B cell (primary cell): ENCODE data around the gene EDN3. TPM values are rescaled to one million over a fixed set of nuclear protein-coding genes. Genes with fewer than 3 reads are reported as not detected.
"Not testable (repeated sequence)": the region's sequence is repeated elsewhere in the genome, so short reads cannot be mapped to it uniquely, and the experiment has no call there.

Experiments
- ATAC-seq: fragments of 200-7000 bp; cut with Tn5 transposase; one replicate; pipeline ENCODE4 v1.10.0; 2021; ENCODE audit warnings: low read depth, mild to moderate bottlenecking, moderate number of reproducible peaks, moderate library complexity
- CTCF ChIA-PET: fragments of 350-600 bp; sonication (Branson Sonifier 250); formaldehyde crosslinking; loops from one replicate; lab custom pipeline; 2021; ENCODE audit warnings: antibody characterized with exemption, inconsistent platforms; lab: Charles Lee
- POLR2A ChIA-PET: fragments of 350-600 bp; sonication (Branson Sonifier 250); formaldehyde crosslinking; loops from one replicate; lab custom pipeline; 2021; ENCODE audit warnings: antibody characterized with exemption; lab: Charles Lee
- DNase-seq: peaks from one replicate; pipeline ENCODE4 v3.0.0; 2013
- H2AFZ ChIP-seq: 2 replicates; pipeline ENCODE4 v1.6.1; 2012; ENCODE audit warnings: mild to moderate bottlenecking, low read depth, low read length; ENCODE audit not compliant: insufficient read depth, poor library complexity, severe bottlenecking
- H3K27ac ChIP-seq, 2 donors: 1 replicate in 1 of 2; 2 replicates in 1 of 2; pipeline ENCODE4 v1.5.1; 2012 to 2013; ENCODE audit warnings: low read length in 2 of 2, mild to moderate bottlenecking in 2 of 2, moderate library complexity in 1 of 2
- H3K27me3 ChIP-seq, 4 experiments: fragments of 200-600 bp in 1 of 4; sonication (generic) in 1 of 4; replicated peaks in 1 of 4; 1 replicate in 2 of 4; 2 replicates in 2 of 4; pipeline versions ENCODE4 v1.6.1 to v1.7.0; 2013 to 2016; ENCODE audit warnings: low read length in 3 of 4, mild to moderate bottlenecking in 2 of 4, mixed read lengths in 1 of 4, moderate library complexity in 1 of 4; ENCODE audit not compliant: insufficient read depth in 4 of 4, control insufficient read depth in 3 of 4; ENCODE audit errors: control extremely low read depth in 1 of 4
- H3K36me3 ChIP-seq, 2 experiments: replicated peaks in 1 of 2; 1 replicate in 1 of 2; 2 replicates in 1 of 2; pipeline versions ENCODE4 v1.6.1 to v1.7.1; 2013; ENCODE audit warnings: low read length in 1 of 2; ENCODE audit not compliant: insufficient read depth in 2 of 2, control insufficient read depth in 1 of 2; ENCODE audit errors: control extremely low read depth in 1 of 2, extremely low read depth in 1 of 2
- H3K4me1 ChIP-seq, 2 donors: fragments of 200-600 bp in 1 of 2; sonication (generic) in 1 of 2; 1 replicate in 1 of 2; 2 replicates in 1 of 2; pipeline versions ENCODE4 v1.5.1 to v1.6.1; 2013 to 2017; ENCODE audit warnings: low read length in 2 of 2; ENCODE audit not compliant: control insufficient read depth in 2 of 2, insufficient read depth in 2 of 2
- H3K4me2 ChIP-seq: replicated peaks from 2 replicates; pipeline ENCODE3; 2012; ENCODE audit warnings: mild to moderate bottlenecking, low read depth, low read length; ENCODE audit not compliant: poor library complexity, severe bottlenecking
- H3K4me3 ChIP-seq, 5 experiments: fragments of 200-600 bp in 1 of 5; sonication (generic) in 1 of 5; 1 replicate in 3 of 5; 2 replicates in 2 of 5; pipeline versions ENCODE4 v1.5.1 to v1.7.0; 2011 to 2016; ENCODE audit warnings: low read length in 4 of 5, mild to moderate bottlenecking in 4 of 5, low read depth in 2 of 5, control low read depth in 1 of 5, moderate library complexity in 1 of 5; ENCODE audit not compliant: insufficient read depth in 1 of 5; ENCODE audit errors: control extremely low read depth in 1 of 5, extremely low read depth in 1 of 5
- H3K79me2 ChIP-seq: fragments of 200-600 bp; sonication (generic); one replicate; pipeline ENCODE4 v1.6.0; 2016; ENCODE audit warnings: low read length; ENCODE audit not compliant: control insufficient read depth, insufficient read depth
- H3K9ac ChIP-seq: fragments of 200-600 bp; sonication (generic); 2 replicates; pipeline ENCODE4 v1.6.1; 2017; ENCODE audit warnings: mild to moderate bottlenecking, low read length, moderate library complexity
- H3K9me3 ChIP-seq, 3 donors: one replicate each; pipeline versions ENCODE4 v1.6.1 to v1.7.1; 2013; ENCODE audit warnings: low read length in 2 of 3; ENCODE audit not compliant: control insufficient read depth in 2 of 3, insufficient read depth in 1 of 3; ENCODE audit errors: control extremely low read depth in 1 of 3
- H4K20me1 ChIP-seq: 2 replicates; pipeline ENCODE4 v1.6.0; 2012; ENCODE audit warnings: mild to moderate bottlenecking, low read length; ENCODE audit not compliant: insufficient read depth, control insufficient read depth, poor library complexity, severe bottlenecking
- H3K27ac Mint-ChIP-seq: one replicate; pipeline ENCODE4 v1.8.0; 2021; ENCODE audit warnings: mixed read lengths
- H3K27me3 Mint-ChIP-seq: one replicate; pipeline ENCODE4 v1.8.0; 2021; ENCODE audit warnings: mixed read lengths
- H3K4me1 Mint-ChIP-seq: one replicate; pipeline ENCODE4 v1.8.0; 2021; ENCODE audit warnings: mixed read lengths
- H3K4me3 Mint-ChIP-seq: one replicate; pipeline ENCODE4 v1.8.0; 2021; ENCODE audit warnings: mixed read lengths
- H3K9me3 Mint-ChIP-seq: one replicate; pipeline ENCODE4 v1.8.0; 2022; ENCODE audit warnings: mixed read lengths; ENCODE audit not compliant: insufficient read depth
- EZH2 ChIP-seq: IDR thresholded peaks from 2 replicates; pipeline ENCODE4 v1.6.1; 2012; ENCODE audit warnings: borderline replicate concordance, low read depth, mild to moderate bottlenecking, moderate library complexity, low read length; ENCODE audit not compliant: insufficient read depth, poor library complexity, severe bottlenecking
- WGBS: methylation state at CpG from one replicate; pipeline ENCODE4 v1.1.5; 2013; ENCODE audit warnings: missing lambda C conversion rate; ENCODE audit not compliant: insufficient coverage; 5-methylcytosine and 5-hydroxymethylcytosine counted together
- intact Hi-C: fragments of 100-400 bp; cut with micrococcal nuclease; formaldehyde crosslinking; loops from one replicate; pipeline ENCODE4 v1.10.0; 2022
- polyA plus RNA-seq: library from polyadenylated mRNA; depleted of rRNA; stranded (reverse); fragments of >200 nt; gene quantifications from 2 replicates; pipeline ENCODE4 v1.2.3, GENCODE V29; 2012
- total RNA-seq, 2 donors: library from RNA; stranded (reverse); fragments of 120-200 nt in 1 of 2; gene quantifications; 1 replicate in 1 of 2; 2 replicates in 1 of 2; pipeline versions ENCODE4 v1.2.3 to v1.2.4, GENCODE V29; 2013 to 2022
- TF ChIP-seq, protein P1 (sequence below): fragments of 200-600 bp; IDR thresholded peaks from one replicate; pipeline ENCODE4 v1.8.0; 2022; ENCODE audit warnings: antibody characterized with exemption, mild to moderate bottlenecking

EDN3 gene
- total and polyA plus RNA-seq, 2 donors (not counting 1 experiment from before 2014, with no cell fraction given), result 0.04 TPM; not detected in 1

DNA sequence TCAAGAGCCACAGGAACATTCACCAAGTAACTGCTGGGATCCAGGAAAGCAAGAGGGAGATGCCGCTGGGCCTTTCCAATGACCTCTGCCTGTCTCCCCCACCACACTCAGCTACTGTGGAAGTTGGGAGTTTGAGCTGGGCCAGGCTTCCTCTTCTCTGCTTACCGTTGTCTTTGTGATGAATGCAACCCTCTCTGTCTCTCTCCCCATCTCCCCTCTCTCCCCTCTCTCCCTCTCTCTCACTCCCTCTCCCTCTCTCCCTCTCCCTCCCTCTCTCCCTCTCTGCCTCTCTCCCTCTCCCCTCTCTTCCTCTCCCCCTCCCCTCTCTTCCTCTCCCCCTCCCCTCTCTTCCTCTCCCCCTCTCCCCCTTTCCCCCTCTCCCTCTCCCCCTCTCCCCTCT lies 54.8 kb downstream of the EDN3 start:
- intact Hi-C loops, result no loop called here
- WGBS, result 90% methylated on average over 2 of the region's 2 CpGs
- H3K27me3 Mint-ChIP-seq, result peaks cover 8% of the 10 kb centered on the region
- Histone ChIP-seq H3K79me2 (no peaks in the 10 kb centered on the region), H3K9ac (no peak overlapping the region), H3K27me3 (peaks cover 0 to 9% (median 0%) of the 10 kb centered on the region in 4 experiments), H3K4me3 (no peak overlapping the region), H4K20me1 (no peaks in the 10 kb centered on the region), H3K9me3 (no peaks in the 10 kb centered on the region), H3K4me1 (no peaks in the 10 kb centered on the region), H2AFZ (no peak overlapping the region), H3K4me2 (no peak overlapping the region), H3K27ac (no peak overlapping the region), H3K36me3 (no peaks in the 10 kb centered on the region)
- TF ChIP-seq, protein P1, sequence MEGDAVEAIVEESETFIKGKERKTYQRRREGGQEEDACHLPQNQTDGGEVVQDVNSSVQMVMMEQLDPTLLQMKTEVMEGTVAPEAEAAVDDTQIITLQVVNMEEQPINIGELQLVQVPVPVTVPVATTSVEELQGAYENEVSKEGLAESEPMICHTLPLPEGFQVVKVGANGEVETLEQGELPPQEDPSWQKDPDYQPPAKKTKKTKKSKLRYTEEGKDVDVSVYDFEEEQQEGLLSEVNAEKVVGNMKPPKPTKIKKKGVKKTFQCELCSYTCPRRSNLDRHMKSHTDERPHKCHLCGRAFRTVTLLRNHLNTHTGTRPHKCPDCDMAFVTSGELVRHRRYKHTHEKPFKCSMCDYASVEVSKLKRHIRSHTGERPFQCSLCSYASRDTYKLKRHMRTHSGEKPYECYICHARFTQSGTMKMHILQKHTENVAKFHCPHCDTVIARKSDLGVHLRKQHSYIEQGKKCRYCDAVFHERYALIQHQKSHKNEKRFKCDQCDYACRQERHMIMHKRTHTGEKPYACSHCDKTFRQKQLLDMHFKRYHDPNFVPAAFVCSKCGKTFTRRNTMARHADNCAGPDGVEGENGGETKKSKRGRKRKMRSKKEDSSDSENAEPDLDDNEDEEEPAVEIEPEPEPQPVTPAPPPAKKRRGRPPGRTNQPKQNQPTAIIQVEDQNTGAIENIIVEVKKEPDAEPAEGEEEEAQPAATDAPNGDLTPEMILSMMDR, result no peak
- no peak for TF ChIP-seq EZH2
- peaks cover 2% of the 10 kb centered on the region for H3K4me1 Mint-ChIP-seq
- ATAC-seq (no peak), DNase-seq (no peak)
- ChIA-PET POLR2A (no interaction called here), CTCF (no interaction called here)
- no peaks in the 10 kb centered on the region for H3K9me3 Mint-ChIP-seq
- no peak overlapping the region for H3K4me3 Mint-ChIP-seq
- H3K27ac Mint-ChIP-seq, result no peak overlapping the region

DNA sequence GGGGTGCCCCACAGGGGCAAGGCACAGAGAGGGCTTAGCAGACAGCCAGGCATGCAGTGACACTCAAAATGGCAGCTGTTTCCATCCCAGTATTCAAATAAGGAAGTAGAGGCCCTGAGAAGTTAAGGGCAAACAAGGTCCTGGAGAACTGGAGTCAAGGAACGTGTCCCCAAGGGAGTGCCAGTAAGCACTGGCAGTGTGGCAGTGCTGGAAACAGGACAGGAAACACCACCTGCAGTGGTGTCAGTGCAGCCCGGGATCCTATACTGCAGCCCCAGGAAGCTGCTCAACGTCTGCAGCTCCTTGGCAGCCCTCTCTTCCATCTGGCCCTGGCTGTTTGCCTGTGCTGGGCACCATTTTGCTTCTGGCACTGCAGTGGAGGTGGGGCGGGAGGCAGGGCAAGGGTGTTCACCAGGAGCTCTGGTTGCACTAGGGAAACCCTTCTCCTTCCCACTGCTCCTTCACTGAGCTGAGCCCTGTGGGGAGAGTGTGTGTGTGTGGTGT lies 56.3 kb downstream of the EDN3 start:
- H3K79me2 ChIP-seq, result no peaks in the 10 kb centered on the region
- H3K9me3 Mint-ChIP-seq, result no peaks in the 10 kb centered on the region
- no peaks in the 10 kb centered on the region for H3K4me1 ChIP-seq
- intact Hi-C loops, result no loop called here
- POLR2A ChIA-PET, result no interaction called here
- no peaks in the 10 kb centered on the region for H3K9me3 ChIP-seq
- no peaks in the 10 kb centered on the region for H4K20me1 ChIP-seq
- peaks cover 2% of the 10 kb centered on the region for H3K4me1 Mint-ChIP-seq
- WGBS, result 21% methylated on average over 3 of the region's 4 CpGs
- H3K27me3 Mint-ChIP-seq, result peaks cover 9% of the 10 kb centered on the region
- no peak overlapping the region for H3K4me2 ChIP-seq
- H3K27me3 ChIP-seq, result peaks cover 0 to 9% (median 0%) of the 10 kb centered on the region in 4 experiments
- CTCF ChIA-PET, result no interaction called here
- H2AFZ ChIP-seq, result no peak overlapping the region
- H3K36me3 ChIP-seq, result no peaks in the 10 kb centered on the region
- no peak overlapping the region for H3K27ac Mint-ChIP-seq
- H3K4me3 Mint-ChIP-seq, result no peak overlapping the region
- ATAC-seq (no peak), DNase-seq (no peak)
- no peak overlapping the region for H3K9ac ChIP-seq
- no peak for TF ChIP-seq EZH2
- TF ChIP-seq, protein P1, result no peak
- H3K4me3 ChIP-seq, result no peak overlapping the region
- H3K27ac ChIP-seq, result no peak overlapping the region

DNA sequence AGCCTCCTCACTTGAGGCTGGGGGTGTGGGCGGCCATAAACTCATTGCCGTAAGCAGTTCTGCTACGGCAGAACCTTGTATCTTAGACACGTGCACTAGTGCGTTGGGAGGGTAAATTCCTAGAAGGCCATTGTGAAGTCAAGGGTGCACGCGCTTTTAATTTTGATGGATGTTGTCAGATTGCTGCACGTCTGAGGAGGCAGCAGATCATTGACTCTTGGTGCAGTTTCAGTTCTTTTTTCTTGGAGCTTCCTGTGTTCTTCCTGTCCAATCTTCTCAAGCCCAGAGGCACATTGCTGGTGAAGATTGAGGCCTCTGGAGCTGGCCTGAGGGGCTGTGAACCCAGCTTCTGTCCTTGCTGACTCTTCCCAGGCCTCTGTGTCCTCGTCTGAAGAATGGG lies 58.4 kb downstream of the EDN3 start:
- ATAC-seq, POLR2A ChIA-PET: not testable (repeated sequence)

More for the DNA sequence above, 58.4 kb downstream of the EDN3 start:
- H3K9ac ChIP-seq, H3K79me2 ChIP-seq, H3K4me3 ChIP-seq, H3K27ac ChIP-seq, H3K4me1 ChIP-seq, intact Hi-C loops, H3K4me2 ChIP-seq, H3K27ac Mint-ChIP-seq, H3K36me3 ChIP-seq, DNase-seq, H3K27me3 ChIP-seq, H4K20me1 ChIP-seq, CTCF ChIA-PET, H3K4me3 Mint-ChIP-seq, H3K4me1 Mint-ChIP-seq, H3K9me3 ChIP-seq, H2AFZ ChIP-seq, H3K9me3 Mint-ChIP-seq: not testable (repeated sequence)
- 67% methylated on average over 1 of the region's 9 CpGs for WGBS
- peaks cover 16% of the 10 kb centered on the region for H3K27me3 Mint-ChIP-seq
